Tibial nerve (tissue), 4 donors: ENCODE data around the gene SPTBN4. TPM values are rescaled to one million over a fixed set of nuclear protein-coding genes. Genes with fewer than 3 reads are reported as not detected.
"Not testable (repeated sequence)": the region's sequence is repeated elsewhere in the genome, so short reads cannot be mapped to it uniquely, and the experiment has no call there.

Experiments
- DNase-seq, 2 donors: peaks; one replicate each; pipeline ENCODE4 v3.0.0-alpha.2; 2019; ENCODE audit warnings: low spot score in 2 of 2
- H3K27ac ChIP-seq, 4 donors: fragments of 200-600 bp; sonication (generic) in 3 of 4; one replicate each; pipeline ENCODE4 v1.5.1; 2017 to 2019; ENCODE audit warnings: mild to moderate bottlenecking in 1 of 4
- H3K27me3 ChIP-seq, 2 donors: fragments of 200-600 bp; sonication (generic) in 1 of 2; one replicate each; pipeline versions ENCODE4 v1.5.1 to v1.6.0; 2017 to 2019
- H3K36me3 ChIP-seq, 3 donors: fragments of 200-600 bp; sonication (generic); one replicate each; pipeline ENCODE4 v1.5.1; 2018 to 2019
- H3K4me1 ChIP-seq, 4 donors: fragments of 200-600 bp; sonication (generic) in 3 of 4; one replicate each; pipeline ENCODE4 v1.5.1; 2017 to 2019
- H3K4me3 ChIP-seq, 4 donors: fragments of 200-600 bp; sonication (generic) in 3 of 4; one replicate each; pipeline ENCODE4 v1.5.1; 2017 to 2019; ENCODE audit warnings: mild to moderate bottlenecking in 1 of 4, moderate library complexity in 1 of 4
- H3K9me3 ChIP-seq, 4 donors: fragments of 200-600 bp; sonication (generic) in 3 of 4; one replicate each; pipeline ENCODE4 v1.5.1; 2017 to 2019
- CTCF ChIP-seq, 5 experiments: fragments of 200-600 bp in 3 of 5; fragments of 450-650 bp in 2 of 5; sonication (generic) in 3 of 5; IDR thresholded peaks; one replicate each; pipeline ENCODE4 v1.5.1; 2016 to 2019; ENCODE audit warnings: antibody characterized with exemption in 5 of 5, mild to moderate bottlenecking in 3 of 5, moderate library complexity in 2 of 5
- EP300 ChIP-seq, 2 donors: sonication (generic); formaldehyde crosslinking; IDR thresholded peaks; one replicate each; pipeline ENCODE4 v1.6.1; 2017; ENCODE audit warnings: antibody characterized with exemption in 2 of 2, mild to moderate bottlenecking in 1 of 2
- POLR2A ChIP-seq, 2 donors: fragments of 450-650 bp; IDR thresholded peaks; one replicate each; pipeline ENCODE4 v1.6.1; 2017; ENCODE audit warnings: antibody characterized with exemption in 2 of 2, mild to moderate bottlenecking in 2 of 2, moderate library complexity in 2 of 2
- WGBS, 2 donors: methylation state at CpG; one replicate each; pipeline ENCODE4 v1.1.5; 2018; 5-methylcytosine and 5-hydroxymethylcytosine counted together
- total RNA-seq, 4 donors: library from RNA; depleted of rRNA; stranded (reverse); fragments of >200 nt; gene quantifications; one replicate each; pipeline ENCODE4 v1.1.0, GENCODE V29; 2016

The SPTBN4 gene
- total RNA-seq, 4 donors from 2014 or later: 14.9 to 24.0 (median 19.7) TPM

DNA sequence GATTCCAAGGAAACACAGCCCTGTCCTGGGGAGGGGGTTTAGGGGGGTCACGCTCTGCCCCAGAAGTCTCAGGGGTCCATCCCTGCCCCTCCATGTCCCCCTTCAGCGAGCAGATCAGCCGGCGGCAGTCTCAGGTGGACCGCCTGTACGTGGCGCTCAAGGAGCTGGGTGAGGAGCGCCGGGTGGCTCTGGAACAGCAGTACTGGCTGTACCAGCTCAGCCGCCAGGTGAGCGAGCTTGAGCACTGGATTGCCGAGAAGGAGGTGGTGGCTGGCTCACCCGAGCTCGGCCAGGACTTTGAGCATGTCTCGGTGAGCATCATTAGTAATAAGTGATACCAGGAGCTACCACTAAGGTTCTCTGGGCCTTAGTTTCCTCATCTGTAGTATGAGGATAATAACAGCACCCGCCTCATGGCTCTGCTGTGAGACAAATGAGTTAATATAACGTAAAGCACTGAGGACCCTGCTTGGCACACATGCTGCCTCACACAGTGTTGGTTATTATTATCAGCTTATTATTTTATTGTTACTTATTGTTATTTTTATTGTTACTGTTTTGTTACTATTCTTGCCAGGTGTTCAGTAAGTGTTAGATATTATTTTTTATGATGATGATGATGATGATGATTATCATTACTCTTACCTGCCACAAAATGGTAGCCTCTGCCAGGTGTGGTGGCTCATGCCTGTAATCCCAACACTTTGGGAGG, 89.3 kb downstream of the SPTBN4 start:
- no peak for DNase-seq
- TF ChIP-seq CTCF (IDR thresholded peaks at IDR 0.05) (no peak), POLR2A (IDR thresholded peaks at IDR 0.05) (no peak), EP300 (IDR thresholded peaks at IDR 0.05) (no peak)
- Histone ChIP-seq H3K4me1 (peaks cover 0 to 3% (median 0%) of the 10 kb centered on the region in 4 donors), H3K4me3 (no peak overlapping the region), H3K27me3 (peaks cover 0 to 23% of the 10 kb centered on the region in 2 donors), H3K9me3 (no peaks in the 10 kb centered on the region), H3K36me3 (peaks cover 0 to 16% (median 0%) of the 10 kb centered on the region in 3 donors), H3K27ac (no peak overlapping the region)
- 79 to 85% methylated on average over 17 of the region's 17 CpGs for WGBS, 2 donors

DNA sequence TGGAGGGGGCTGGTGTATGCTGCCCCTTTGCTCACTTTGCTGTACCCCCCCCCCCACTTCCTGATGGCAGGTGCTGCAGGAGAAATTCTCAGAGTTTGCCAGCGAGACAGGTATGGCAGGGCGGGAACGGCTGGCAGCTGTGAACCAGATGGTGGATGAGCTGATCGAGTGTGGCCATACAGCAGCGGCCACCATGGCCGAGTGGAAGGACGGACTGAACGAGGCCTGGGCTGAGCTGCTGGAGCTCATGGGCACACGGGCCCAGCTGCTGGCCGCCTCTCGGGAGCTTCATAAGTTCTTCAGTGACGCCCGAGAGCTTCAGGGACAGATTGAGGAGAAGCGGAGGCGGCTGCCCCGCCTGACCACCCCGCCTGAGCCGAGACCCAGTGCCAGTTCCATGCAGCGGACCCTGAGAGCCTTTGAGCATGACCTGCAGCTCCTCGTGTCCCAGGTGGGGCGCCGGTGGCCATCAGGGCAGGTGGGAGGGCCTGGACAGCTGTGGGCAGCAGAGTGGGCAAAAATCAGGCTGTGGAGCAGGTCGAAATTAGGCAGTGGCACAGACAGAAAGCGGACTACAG, 90.2 kb downstream of the SPTBN4 start:
- no peak for DNase-seq
- no peak for TF ChIP-seq EP300 (IDR thresholded peaks at IDR 0.05)
- no peak for TF ChIP-seq POLR2A (IDR thresholded peaks at IDR 0.05)
- no peak for TF ChIP-seq CTCF (IDR thresholded peaks at IDR 0.05)
- H3K9me3 ChIP-seq: no peaks in the 10 kb centered on the region
- H3K27me3 ChIP-seq: peaks cover 0 to 22% of the 10 kb centered on the region in 2 donors
- no peak overlapping the region for H3K4me3 ChIP-seq
- H3K36me3 ChIP-seq: peaks cover 0 to 16% (median 0%) of the 10 kb centered on the region in 3 donors
- 80 to 85% methylated on average over 24 of the region's 24 CpGs for WGBS, 2 donors
- no peak overlapping the region for H3K27ac ChIP-seq
- H3K4me1 ChIP-seq: peaks cover 0 to 3% (median 0%) of the 10 kb centered on the region in 4 donors

DNA sequence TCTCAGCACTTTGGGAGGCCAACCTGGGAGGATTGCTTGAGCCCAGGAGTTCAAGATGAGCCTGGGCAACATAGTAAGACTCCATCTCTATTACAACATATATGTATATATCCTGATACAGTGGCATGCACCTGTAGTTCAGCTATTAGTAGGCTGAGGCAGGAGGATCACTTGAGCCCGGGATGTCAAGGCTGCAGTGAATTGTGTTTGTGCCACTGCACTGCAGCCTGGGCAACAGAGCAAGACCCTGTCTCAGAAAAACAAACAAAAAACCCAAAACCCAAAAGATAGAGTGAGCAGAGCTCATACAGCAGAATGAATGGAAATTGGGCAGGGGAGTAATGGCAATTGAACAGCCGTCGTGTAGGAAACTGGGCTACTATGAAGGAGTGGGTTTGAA, 92.6 kb downstream of the SPTBN4 start:
- 82 to 84% methylated on average over 3 of the region's 3 CpGs for WGBS, 2 donors
- H3K4me3 ChIP-seq: no peak overlapping the region
- TF ChIP-seq POLR2A (IDR thresholded peaks at IDR 0.05): no peak
- no peak for TF ChIP-seq CTCF (IDR thresholded peaks at IDR 0.05)
- no peak for TF ChIP-seq EP300 (IDR thresholded peaks at IDR 0.05)
- H3K9me3 ChIP-seq: no peaks in the 10 kb centered on the region
- H3K27ac ChIP-seq: no peak overlapping the region
- H3K27me3 ChIP-seq: peaks cover 0 to 9% of the 10 kb centered on the region in 2 donors
- peaks cover 0 to 16% (median 0%) of the 10 kb centered on the region in 3 donors for H3K36me3 ChIP-seq
- no peak for DNase-seq
- no peaks in the 10 kb centered on the region for H3K4me1 ChIP-seq

DNA sequence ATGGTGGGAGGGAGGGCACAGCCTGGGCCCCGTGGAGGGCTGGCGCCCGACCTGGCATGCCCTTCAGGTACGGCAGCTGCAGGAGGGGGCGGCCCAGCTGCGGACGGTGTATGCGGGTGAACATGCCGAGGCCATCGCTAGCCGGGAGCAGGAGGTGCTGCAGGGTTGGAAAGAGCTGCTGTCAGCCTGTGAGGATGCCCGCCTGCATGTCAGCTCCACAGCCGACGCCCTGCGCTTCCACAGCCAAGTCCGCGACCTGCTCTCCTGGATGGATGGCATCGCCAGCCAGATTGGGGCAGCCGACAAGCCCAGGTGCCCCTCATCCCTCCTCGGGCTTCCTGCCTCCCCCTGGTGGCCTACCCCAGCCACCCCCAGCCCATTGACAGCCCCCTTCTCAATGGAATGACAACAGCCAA, 93.3 kb downstream of the SPTBN4 start:
- Histone ChIP-seq H3K27me3 (peaks cover 0 to 10% of the 10 kb centered on the region in 2 donors), H3K9me3 (no peaks in the 10 kb centered on the region), H3K36me3 (peaks cover 0 to 16% (median 0%) of the 10 kb centered on the region in 3 donors), H3K27ac (no peak overlapping the region), H3K4me3 (no peak overlapping the region), H3K4me1 (no peaks in the 10 kb centered on the region)
- no peak for DNase-seq
- WGBS, 2 donors: 64% methylated on average over 20 of the region's 20 CpGs
- no peak for TF ChIP-seq EP300 (IDR thresholded peaks at IDR 0.05)
- no peak for TF ChIP-seq POLR2A (IDR thresholded peaks at IDR 0.05)
- TF ChIP-seq CTCF (IDR thresholded peaks at IDR 0.05): no peak

DNA sequence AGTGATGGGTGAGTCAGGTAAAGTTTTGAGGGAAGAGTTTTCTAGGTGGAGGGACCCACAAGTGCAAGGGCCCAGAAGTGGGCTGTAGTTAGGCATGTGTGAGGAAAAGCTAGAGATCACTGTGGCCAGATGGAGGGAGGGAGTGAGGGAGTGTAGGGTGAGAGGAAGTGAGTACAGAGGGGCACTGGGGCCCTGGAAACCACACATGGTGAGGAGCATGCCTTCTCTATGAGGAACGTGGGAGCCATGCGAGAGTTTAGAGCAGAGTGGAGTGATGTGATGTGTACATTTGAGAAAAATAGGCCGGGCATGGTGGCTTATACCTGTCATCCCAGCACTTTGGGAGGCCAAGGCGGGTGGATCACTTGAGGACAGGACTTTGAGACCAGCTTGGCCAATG, 95.1 kb downstream of the SPTBN4 start:
- Histone ChIP-seq H3K27ac (no peak overlapping the region), H3K27me3 (peaks cover 0 to 28% of the 10 kb centered on the region in 2 donors), H3K36me3 (peaks cover 0 to 15% (median 0%) of the 10 kb centered on the region in 3 donors), H3K4me1 (peaks cover 0 to 1% (median 0%) of the 10 kb centered on the region in 4 donors), H3K9me3 (no peaks in the 10 kb centered on the region), H3K4me3 (no peak overlapping the region)
- WGBS, 2 donors: 62 to 73% methylated on average over 4 of the region's 4 CpGs
- no peak for DNase-seq
- TF ChIP-seq CTCF (IDR thresholded peaks at IDR 0.05) (no peak), POLR2A (IDR thresholded peaks at IDR 0.05) (no peak), EP300 (IDR thresholded peaks at IDR 0.05) (no peak)

DNA sequence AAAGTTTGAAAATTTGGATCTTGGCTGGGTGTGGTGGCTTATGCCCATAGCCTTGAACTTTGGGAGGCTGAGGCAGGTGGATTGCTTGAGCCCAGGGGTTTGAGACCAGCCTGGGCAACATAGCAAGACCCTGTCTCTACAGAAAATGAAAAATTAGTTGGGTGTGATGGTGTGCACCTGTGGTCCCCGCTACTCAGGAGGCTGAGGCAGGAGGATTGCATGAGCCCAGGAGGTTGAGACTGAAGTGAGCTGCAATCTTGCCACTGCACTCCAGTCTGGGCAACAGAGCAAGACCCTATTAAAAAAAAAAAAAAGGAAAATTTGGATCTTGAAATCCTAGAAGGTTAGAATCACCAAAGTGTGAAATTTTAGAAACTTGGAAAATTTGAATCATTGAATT, 97.7 kb downstream of the SPTBN4 start:
- Histone ChIP-seq H3K36me3 (peaks cover 0 to 11% (median 0%) of the 10 kb centered on the region in 3 donors), H3K27me3 (peaks cover 0 to 44% of the 10 kb centered on the region in 2 donors), H3K4me1 (peaks cover 0 to 22% (median 10%) of the 10 kb centered on the region in 4 donors)
- WGBS, 2 donors: 93 to 100% methylated on average over 1 of the region's 1 CpG
- H3K4me3 ChIP-seq, H3K27ac ChIP-seq, H3K9me3 ChIP-seq, DNase-seq: not testable (repeated sequence)
